ENCODE data around the gene SIGLEC5. TPM values are rescaled to one million over a fixed set of nuclear protein-coding genes. Genes with fewer than 3 reads are reported as not detected.

Gene SIGLEC5
- total RNA-seq, 4 donors from 2014 or later = 0.94 TPM; not detected in 3

DNA sequence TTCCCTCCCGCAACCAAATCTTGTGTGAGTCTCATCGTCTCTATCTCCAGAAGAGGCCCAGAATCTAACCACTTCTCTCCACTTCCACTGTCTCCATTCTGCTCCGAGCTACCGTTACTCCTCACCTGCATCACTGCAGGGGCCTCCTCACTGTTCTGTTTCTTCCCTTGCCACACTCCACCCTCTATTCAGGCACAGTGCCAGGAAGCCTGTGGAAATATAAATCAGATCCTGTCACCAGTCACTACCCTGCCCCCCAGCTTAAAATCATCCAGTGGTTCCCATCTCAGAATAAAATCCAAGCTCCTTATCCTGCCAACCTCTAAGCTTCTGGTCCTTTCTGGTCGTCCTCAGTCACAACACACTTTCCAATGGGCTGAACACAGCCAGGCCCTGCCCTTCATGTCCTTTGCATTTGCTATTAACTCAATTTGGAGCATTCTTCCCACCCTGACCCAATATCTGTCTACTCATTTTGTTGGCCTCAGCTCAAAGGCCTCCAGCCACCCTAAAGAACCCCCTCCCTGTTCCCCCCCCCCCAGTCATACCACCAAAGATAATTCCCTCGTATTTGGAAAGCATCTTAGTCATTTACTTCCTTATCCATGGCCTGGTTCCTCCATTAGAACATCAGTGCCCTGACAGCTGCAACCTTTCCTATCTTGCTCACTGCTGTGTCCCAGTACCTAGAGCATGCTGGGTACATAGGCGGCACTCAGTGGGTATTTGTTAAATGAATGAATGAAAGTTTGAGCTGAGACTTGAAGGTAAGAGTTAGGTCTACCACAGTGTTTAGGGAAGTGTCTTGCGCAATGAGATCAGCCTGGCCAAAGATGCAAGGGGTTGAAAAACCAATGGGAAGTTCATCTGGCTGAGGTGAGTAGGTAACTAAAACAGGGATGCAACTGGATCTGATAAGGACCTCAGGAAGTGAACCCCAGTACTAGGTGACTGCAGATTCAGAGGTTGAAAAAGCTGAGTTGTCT lies 34.7 kb downstream of the SIGLEC5 start:
- H3K9me3 ChIP-seq = no peaks in the 10 kb centered on the region
- TF ChIP-seq, protein P1, sequence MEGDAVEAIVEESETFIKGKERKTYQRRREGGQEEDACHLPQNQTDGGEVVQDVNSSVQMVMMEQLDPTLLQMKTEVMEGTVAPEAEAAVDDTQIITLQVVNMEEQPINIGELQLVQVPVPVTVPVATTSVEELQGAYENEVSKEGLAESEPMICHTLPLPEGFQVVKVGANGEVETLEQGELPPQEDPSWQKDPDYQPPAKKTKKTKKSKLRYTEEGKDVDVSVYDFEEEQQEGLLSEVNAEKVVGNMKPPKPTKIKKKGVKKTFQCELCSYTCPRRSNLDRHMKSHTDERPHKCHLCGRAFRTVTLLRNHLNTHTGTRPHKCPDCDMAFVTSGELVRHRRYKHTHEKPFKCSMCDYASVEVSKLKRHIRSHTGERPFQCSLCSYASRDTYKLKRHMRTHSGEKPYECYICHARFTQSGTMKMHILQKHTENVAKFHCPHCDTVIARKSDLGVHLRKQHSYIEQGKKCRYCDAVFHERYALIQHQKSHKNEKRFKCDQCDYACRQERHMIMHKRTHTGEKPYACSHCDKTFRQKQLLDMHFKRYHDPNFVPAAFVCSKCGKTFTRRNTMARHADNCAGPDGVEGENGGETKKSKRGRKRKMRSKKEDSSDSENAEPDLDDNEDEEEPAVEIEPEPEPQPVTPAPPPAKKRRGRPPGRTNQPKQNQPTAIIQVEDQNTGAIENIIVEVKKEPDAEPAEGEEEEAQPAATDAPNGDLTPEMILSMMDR (IDR thresholded peaks at IDR 0.05) = no peak
- TF ChIP-seq POLR2A (IDR thresholded peaks at IDR 0.05) = no peak
- intact Hi-C loops (cut with DNase I) = no loop called here

DNA sequence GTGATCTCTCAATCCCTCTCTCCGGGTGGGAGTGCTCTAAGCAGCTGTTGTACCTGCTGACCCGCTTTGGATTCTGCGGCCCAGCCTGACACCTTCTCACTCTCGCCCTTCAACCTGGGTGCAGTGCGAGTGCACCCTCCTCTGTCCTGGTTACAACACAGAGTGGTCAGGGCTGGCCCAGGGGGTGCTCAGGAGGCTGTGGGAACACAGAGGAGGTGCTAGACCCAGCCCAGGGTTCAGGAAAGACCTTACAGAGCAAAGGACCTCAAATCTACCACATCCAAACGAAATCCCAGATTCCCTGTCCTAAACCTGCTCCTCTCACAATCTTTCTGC lies 35.5 kb downstream of the SIGLEC5 start:
- no peak for DNase-seq
- peak overlapping the region in 3 of 4 donors; percentile 27 to 70 (median 67) for H3K27ac ChIP-seq
- H3K36me3 ChIP-seq = no peaks in the 10 kb centered on the region
- peak overlapping the region; percentile 42 to 80 (median 68) for H3K4me3 ChIP-seq
- H3K9me3 ChIP-seq = no peaks in the 10 kb centered on the region
- intact Hi-C loops (cut with DNase I) = no loop called here
- TF ChIP-seq, protein P1 (IDR thresholded peaks at IDR 0.05) = no peak
- TF ChIP-seq POLR2A (IDR thresholded peaks at IDR 0.05) = no peak
- peaks cover 0 to 19% (median 0%) of the 10 kb centered on the region in 4 donors for H3K27me3 ChIP-seq
- H3K4me1 ChIP-seq = peaks cover 10 to 20% (median 12%) of the 10 kb centered on the region in 3 donors
- 8 to 29% methylated on average over 2 to 4 of the region's 6 CpGs for WGBS, 2 donors

More for the DNA sequence above, 34.7 kb downstream of the SIGLEC5 start:
- Histone ChIP-seq H3K36me3 (no peaks in the 10 kb centered on the region), H3K4me1 (peaks cover 10 to 20% (median 12%) of the 10 kb centered on the region in 3 donors), H3K27ac (no peak overlapping the region), H3K27me3 (peaks cover 0 to 26% (median 0%) of the 10 kb centered on the region in 4 donors), H3K4me3 (peak overlapping the region in 3 of 4 donors; percentile 67 to 80 (median 68))
- 84 to 90% methylated on average over 8 of the region's 8 CpGs for WGBS, 2 donors
- no peak for DNase-seq

DNA sequence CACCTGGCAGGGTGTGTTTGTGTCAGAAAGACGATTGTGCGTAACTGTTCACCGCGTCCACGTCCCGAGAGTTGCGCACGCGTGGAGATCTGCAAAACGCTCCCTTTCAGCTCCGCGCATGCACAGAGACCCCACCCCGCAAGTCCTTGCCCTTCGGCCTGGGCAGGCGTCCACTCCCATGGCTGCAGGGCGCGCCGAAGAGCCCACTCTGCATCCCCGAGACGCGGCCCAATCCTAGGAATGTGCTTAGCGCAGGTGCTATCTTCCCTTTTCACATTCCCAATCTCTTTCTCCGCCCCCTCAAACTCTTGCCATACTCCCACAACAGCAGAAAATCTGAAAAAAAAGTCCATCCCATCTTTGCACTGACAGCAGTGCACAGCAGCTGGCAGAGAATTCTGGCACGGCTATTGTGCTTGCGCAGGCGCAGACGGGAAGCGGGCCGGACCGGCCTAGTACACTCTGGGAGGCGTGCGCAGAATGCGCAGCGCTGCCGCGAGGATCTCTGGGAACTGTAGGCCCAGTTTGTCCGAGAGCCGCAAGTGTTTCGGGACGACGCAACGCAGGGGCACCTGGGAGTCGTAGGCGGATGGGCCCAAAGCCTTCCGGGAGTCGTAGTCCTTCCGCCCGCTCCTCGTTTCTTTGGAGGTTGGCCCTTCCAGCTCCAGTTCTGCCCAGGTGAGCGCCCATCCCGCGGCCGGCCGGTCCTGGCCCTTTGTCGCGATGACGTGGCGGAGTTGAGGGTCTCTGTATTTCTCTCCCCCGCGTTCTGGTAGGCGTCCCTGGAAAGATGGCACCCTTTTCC lies 36.0 kb downstream of the SIGLEC5 start:
- intact Hi-C loops (cut with DNase I) = no loop called here
- TF ChIP-seq, protein P1 (IDR thresholded peaks at IDR 0.05) = peak in 1 of 6 experiments; percentile 52
- TF ChIP-seq POLR2A (IDR thresholded peaks at IDR 0.05) = no peak
- Histone ChIP-seq H3K27me3 (peaks cover 0 to 15% (median 0%) of the 10 kb centered on the region in 4 donors), H3K27ac (peak overlapping the region; percentile 17 to 70 (median 47)), H3K9me3 (no peaks in the 10 kb centered on the region), H3K4me3 (peak overlapping the region; percentile 42 to 80 (median 68)), H3K36me3 (no peaks in the 10 kb centered on the region), H3K4me1 (peaks cover 10 to 20% (median 12%) of the 10 kb centered on the region in 3 donors)
- WGBS, 2 donors = 0% methylated on average over 3 to 51 of the region's 61 CpGs
- DNase-seq = peak; percentile 89

DNA sequence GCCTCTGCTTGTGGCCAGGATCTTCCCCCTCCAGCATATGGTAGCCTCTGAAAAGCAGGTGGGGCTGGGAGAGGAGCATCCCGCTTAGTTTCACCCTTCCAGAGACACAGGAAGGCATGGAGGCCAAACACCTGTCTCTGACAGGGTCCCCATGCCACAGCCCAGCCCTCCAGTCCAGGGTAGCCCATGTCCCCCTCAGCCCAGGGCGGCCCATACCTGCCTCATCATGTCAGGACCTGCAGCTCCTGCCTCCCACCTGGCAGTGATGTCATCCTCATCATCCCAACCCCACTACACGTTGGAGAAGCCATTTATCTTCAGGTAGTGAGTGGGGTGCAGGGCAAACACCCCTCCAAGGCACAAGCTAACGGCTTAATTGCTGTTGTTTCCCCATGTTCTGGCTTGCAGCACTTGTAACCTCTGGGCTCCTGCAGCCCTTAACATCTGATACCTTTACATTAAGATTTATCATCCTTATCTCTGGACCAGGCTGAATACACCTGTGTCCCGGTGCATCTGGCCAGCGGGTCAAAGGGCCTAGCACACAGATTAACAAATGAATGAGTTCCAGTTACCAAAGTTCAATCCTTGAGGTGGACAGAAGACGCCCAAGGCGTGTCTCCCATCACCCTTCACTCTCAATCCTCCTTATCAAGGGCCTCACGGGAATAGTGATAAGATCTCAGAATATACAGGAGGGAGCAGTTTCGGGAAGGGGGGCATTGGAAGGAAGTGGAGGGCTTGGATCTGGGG lies 36.9 kb downstream of the SIGLEC5 start:
- peaks cover 10 to 20% (median 12%) of the 10 kb centered on the region in 3 donors for H3K4me1 ChIP-seq
- H3K27me3 ChIP-seq = peaks cover 0 to 6% (median 0%) of the 10 kb centered on the region in 4 donors
- no peaks in the 10 kb centered on the region for H3K36me3 ChIP-seq
- intact Hi-C loops (cut with DNase I) = no loop called here
- 27 to 36% methylated on average over 5 to 8 of the region's 10 CpGs for WGBS, 2 donors
- peak overlapping the region; percentile 42 to 80 (median 68) for H3K4me3 ChIP-seq
- TF ChIP-seq POLR2A (IDR thresholded peaks at IDR 0.05) = no peak
- TF ChIP-seq, protein P1 (IDR thresholded peaks at IDR 0.05) = no peak
- DNase-seq = no peak
- H3K27ac ChIP-seq = peak overlapping the region in 1 of 4 donors; percentile 33
- H3K9me3 ChIP-seq = peaks cover 0 to 3% (median 0%) of the 10 kb centered on the region in 3 donors
